HG03565 (cell line): ENCODE measurements around the gene ERN1.
A peak's percentile ranks its signal among the peaks of the same experiment; 100 is the strongest.

Source experiments
- ATAC-seq: cut with Tn5 transposase; IDR thresholded peaks from one replicate; pipeline ENCODE4 v1.9.1; 2021; ENCODE audit warnings: mild to moderate bottlenecking, moderate library complexity; ENCODE audit not compliant: unreplicated experiment

The ERN1 gene

DNA sequence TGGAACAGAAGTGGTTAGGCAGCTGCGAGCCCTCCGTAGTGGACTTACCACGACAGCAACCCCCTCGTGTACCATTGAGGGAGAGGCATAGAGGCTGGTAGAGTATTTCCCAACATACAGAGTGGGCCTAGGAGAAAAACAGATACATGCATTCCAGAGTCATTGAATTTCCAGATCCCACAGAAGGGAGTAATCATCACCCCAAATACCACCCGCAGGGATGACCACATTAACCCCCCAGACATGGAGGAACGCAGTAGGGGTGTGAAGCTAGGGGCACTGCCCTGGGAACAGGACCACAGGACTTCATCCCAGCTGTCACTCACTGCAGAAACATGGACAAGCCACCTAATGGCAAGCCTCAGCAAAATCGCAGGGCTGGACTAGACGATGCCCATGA, 64.8 kb downstream of the ERN1 start:
- ATAC-seq = no peak

DNA sequence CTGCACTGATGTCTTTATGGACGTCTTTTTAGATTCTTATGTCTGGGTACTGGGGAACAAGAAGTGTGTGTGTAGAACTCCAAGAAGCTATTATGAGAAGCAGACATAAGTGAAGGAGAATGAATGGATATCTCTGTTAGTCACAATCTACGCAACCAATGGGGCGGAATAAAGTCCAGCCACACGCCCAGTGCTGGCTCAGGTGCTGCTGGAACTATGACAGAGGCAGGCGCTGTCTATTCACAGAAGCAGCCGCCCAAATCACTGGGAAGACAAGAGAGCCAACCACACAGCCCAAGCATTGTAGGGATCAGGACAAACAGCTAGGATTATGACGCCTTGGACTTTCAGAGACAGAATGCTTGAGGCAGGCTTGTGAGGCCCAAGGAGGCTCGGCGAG, 65.6 kb downstream of the ERN1 start:
- ATAC-seq = no peak

DNA sequence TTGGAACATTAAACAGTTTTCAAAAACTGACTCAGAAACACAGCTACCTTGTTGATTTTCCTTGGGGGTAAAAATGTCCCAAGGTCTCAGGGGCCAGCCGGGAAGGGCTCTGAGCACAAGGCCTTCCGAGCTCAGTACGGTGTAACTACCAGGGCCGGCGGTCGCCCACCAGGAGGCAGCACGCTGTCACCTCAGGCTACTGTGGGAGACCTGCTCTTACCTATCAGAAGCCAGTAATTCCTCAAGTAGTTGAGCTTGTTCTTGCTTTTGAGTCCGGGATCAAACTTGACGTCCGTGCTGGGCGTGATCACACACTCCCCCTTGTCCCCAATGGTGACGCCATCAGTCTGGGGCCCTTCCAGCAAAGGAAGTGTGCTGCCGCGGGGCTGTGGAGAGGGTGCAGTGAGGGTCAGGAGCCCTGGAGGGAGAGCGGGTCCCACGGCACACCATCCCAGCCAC, 66.1 kb downstream of the ERN1 start:
- ATAC-seq = no peak

DNA sequence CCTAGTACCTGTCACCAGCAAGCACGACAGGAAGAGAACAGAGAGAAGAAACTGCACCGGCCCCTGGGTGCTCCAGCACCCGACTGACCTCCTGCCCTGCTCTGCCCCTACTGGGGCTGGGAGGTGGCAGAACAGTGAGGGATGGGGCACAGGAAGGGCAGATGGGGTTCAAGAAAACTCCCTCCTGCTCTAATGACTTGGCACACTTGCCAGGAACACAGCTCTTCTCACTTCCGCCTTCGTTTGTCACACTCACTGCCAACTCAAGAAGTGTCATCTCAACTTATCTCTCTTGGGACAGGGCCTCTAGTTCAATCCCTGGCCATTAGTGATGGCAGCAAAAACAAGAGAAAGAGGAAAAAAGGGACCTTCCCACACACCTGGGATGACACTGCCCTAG, 66.9 kb downstream of the ERN1 start:
- ATAC-seq = no peak

DNA sequence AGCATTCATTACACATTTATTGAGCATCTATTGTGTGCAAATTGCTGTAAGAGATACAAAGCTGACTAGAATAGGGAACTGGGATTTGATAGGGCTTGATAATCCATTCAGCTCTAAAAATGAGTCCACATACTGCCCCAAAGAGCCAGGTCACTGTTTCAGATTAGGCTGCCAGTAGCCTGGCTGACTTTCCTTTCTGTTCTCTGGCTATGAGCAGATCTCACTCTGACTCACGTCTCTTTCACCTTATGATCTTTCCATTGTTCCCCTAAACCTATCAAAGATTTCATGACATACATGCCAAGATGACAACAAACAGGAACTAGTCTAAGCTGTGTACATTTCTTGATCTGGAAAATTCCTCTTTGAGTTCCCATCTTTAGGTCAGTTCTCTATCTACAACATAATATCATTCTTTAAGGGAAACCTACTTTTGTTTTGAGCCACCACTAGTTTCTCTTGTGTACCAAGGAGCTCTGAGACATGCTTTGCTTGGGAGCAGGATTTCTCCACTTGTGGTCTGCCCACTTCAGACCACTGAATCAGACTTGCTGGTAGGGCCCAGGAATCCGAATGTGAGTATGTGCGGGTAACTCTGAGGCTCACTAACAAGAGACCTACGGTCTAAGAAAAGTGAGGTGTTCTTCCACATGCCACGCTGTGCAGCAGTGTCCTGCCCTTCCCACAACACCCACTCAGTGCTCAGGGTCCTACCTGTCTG, 68.6 kb downstream of the ERN1 start:
- peak; percentile 47 for ATAC-seq

DNA sequence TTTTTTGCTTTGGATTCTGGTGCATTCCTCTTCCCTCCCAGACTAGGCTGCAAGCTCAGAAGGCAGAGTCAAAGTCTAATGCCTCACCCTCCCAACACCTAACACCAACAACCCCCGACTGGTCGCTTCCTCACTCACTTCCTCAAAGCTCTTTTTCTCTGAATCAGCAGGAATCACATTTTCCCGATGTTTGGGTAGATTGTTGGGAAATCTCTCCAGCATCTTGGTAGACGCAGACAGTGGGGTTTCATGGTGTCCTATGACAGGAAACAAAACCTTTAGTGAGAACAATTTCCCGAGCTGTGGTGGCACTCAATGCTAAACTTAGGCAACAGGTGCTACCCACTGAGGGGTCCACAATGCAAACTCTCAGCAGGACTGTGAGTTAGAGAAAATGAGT, 69.6 kb downstream of the ERN1 start:
- ATAC-seq = no peak

DNA sequence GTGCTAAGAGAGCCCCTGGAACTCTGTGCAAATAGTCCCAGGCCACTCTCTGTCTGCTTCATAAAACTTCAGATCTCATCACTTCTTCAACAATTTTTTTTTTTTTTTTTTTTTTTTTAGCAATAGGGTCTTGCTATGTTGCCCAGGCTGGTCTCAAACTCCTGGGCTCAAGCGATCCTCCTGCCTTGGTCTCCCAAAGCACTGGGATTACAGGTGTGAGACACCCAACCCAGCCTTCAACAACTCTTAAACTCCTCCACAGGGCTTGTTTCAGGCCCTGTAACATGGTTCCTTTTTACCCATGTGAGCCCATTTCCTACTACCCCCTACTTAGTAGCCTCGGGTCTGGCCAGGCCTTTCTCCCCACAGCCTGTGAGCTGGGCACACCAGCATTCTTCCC, 70.2 kb downstream of the ERN1 start:
- no peak for ATAC-seq

DNA sequence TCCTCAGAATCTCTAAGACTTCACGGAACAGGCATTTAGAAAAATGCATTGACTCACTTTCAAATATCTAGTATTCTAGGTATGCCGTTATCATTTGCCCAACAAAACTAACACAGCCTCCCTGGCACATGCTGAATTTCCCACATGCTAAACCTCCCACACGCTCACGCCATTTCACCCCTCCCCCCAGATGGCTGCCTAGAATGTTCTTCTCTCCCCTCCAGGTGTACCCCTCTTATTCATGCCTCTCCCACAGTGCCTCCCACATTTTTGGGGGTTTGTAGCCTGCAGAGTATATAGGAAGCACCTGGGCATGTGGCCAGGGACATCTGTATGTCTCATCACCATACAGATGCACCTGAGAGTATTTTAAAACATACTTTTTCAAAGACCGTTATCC, 71.3 kb downstream of the ERN1 start:
- no peak for ATAC-seq

DNA sequence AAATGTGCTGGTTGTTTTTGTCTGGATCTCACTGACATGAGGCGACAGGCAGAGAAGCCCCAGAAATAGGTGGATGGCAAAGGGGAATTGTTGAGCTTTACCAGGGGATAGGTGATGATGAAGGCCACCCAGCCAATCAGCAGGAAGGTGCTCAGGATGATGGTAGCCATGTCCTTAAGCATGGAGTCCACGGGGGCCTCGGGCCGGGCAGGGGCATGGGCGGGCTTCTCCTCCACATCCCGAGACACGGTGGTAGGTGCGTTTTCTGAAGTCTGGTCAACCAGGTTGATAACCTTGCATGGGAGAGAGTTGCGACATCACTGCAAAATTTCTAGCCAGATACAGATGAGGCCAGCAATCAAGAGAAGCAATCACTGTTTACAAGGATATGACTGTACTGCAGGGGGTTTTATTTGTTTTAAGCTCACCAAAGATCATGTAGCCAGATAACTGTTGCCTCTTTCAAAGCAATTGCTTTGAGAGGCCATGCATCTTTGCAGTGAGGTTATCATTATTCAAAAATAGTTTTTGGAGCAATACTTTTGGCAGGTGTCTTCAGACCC, 72.2 kb downstream of the ERN1 start:
- no peak for ATAC-seq

DNA sequence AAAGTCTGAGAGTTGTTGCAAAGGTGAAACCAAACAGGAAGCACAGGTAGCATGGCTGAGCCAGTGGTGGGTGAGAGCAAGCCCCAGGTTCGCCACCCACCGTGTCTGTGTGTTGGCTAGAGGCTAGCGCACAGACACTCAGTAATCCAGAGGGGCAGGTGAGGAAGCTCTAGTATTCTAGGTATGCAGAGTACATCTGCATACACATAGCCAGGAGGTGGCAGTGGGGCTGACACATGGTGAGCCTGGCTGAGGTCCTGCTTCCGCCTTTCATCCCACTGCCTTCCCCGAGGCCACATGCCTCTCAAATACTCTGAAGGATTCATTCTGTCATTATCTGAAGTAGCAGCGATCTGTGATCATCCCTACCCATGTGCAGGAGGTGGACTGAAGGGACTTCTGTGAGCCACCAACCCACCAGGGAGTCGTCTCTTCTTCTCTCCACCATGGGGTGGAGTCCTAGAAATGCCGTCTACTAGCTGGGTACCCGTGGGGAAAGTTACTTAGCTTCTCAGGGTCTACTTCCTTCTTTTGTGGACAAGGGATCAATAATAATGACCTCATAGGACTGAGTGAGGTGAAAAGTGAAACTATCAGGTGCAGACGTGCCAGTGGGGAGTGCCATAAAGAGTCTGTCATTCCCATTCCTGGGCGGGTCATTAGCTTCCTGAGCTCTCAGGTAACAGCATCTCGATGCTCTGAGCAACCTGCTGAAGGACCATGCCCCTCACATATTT, 73.5 kb downstream of the ERN1 start:
- ATAC-seq = no peak

DNA sequence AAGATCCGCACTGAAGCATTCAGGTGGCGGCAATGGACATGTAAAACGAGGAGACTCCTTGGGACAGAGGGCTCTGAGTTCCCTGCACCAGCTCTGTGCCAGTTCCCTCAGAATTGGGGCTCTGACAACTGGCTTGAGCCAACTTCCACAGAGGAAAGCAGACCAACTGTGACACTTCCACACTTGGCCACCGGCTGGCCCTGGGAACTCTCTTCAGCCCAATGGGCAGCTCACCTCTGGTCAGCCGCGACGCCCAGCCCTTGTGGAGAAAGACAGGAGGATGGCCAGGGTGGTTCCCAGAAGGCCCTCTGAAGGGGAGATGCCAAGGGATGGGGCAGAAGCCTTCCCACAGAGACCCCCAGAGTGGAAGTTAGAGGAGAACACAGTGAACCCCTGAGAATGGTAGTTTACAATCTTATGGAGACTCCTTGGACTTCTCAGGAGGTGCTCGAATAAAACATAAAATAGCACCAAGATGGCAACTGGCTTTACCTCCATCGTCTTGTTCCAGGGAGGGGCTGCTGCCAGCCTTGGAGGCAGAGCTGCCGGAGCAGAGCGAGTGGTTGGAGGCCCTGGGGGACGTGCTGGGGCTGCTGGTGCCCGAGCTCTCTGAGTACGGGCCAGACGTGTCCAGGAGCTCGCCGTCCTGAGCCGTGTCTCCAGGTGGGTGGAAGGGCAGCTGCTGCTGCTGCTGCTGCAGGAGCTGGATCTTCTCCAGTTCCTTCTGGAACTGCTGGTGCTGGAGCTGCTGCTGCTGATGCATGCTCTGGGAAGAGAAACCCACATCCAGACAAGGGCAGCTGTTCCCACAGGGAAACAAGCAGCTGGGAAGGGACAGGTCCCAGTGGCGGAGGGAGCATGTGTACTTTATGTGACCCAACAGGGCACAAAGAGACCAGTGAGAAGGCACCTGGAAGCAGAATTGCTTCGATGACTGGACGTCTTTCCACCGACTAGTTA, 74.5 kb downstream of the ERN1 start:
- no peak for ATAC-seq

DNA sequence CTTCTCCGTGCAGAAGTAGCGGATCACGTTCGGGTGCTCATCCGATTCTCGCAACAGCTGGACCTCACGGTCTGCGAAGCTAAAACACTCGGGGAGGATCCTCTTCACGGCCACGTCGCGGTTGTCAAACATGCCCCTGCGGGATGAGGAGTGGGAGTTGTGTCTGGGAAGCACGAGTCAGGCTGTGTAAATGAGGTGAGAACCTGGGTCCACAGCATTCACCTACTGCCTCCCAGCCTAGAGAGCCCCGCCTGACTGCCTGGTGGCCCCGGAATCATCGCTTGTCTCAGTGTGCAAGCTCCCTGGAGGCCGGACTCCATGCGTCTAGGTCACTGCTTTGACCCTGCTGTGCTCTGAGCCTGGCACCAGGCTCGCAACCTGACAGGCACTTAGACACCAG, 75.6 kb downstream of the ERN1 start:
- no peak for ATAC-seq

DNA sequence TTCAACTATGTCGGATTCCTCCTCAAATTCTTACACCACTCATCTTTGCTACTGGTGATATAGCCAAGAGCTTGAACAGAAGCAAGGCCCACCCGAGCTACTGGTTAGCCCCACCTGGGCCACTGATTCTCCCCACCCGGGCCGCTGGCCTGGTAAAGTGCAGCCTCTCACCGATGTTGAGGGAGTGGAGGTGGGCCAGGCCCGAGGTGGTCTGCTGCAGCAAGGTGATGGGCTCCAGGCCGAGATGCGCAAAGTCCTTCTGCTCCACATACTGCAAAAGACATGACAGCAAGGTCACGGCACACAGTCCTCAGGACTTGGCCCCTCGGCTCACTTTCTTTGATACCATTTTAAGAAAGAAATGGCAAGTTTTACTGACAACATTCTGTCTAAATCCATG, 76.8 kb downstream of the ERN1 start:
- no peak for ATAC-seq

DNA sequence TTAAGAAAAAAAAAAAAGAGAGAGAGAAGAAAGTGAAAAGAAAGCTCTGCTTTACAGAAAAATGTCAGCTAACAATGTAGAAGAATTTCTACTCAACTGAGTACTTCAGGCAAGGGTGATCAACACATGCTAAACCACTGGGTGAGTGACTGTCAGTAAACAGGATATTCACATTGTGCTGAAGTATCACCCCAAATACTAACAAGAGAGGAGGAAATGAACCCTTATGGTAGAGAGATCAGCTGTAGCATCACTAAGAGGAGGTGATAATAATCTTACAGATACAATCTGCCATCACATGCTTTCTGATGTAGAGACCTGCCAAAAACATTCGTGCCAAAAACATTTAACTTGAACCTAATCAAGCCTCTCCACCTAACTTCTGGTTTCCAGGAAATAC, 78.8 kb downstream of the ERN1 start:
- no peak for ATAC-seq

DNA sequence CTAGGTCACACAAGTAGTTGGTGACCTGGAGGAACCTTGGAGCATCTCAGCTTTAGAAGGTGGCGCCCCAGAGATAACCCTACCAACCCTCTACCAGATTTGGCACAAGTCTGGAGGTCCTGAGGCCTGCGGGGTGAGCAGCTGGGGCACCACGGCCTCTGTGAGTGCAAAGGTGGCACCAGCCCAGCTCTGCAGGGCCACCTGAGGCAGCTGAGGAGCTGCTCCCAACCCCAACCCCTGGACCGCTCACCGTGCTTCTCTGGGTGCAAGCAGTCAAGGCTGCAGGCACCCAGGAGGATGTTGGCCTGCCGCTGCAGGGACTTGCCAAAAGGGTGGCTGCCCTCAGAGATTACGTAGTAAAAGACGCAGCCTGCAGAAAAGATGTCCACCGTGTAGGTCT, 81.1 kb downstream of the ERN1 start:
- no peak for ATAC-seq

DNA sequence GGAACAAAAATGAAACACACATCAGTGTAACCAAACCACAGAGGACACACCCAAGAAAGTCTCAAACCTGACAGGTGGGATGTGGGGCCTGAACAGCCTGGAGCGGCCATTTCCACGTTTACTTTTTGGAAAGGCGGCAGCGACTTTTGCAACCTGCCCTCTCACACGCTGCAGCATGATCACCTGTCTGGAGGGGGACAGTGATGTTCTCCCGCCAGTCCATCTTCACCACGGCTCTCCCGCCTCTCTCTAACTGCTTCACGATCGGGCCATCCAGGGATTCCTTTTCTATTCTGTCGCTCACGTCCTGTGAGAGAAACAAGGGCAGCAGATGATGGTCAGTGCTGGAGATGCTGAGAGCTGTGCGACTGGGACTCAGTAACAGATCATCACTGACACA, 84.8 kb downstream of the ERN1 start:
- ATAC-seq = no peak

DNA sequence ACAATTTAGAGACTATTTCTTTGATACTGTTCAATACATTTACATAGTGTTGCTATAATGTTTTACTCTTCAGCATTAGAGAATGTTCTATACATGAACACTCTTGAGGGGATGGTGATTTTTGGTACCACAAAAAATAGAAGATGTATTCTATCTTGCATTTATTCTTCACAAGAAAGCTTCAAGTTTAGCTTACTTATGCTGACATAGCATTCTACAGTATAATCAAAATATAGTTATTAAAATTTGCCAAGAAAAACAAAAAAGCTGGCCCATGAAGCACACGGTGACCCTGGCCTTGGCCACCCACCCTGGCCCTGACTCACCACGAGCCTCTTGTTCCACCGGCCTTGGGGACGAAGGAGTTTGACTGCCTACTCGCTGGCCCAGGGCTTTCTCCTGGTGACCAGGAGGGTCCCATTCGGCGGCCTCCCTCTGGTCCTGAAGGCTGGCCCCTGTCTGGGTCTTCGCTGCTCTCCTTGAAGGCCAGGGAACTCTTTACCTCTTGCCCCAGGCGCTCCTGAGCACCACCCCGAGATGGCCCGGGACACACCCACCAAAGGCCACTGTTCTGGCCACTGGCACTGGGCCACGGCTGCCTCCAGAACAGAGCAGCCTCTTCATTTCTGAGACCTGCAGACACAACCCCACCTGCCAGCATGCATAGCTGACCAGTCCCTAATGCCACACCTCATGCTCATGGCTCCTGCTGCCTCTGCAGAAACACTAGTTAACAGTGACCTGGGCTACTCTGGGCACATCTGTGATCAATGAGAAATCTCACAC, 87.1 kb downstream of the ERN1 start:
- no peak for ATAC-seq

DNA sequence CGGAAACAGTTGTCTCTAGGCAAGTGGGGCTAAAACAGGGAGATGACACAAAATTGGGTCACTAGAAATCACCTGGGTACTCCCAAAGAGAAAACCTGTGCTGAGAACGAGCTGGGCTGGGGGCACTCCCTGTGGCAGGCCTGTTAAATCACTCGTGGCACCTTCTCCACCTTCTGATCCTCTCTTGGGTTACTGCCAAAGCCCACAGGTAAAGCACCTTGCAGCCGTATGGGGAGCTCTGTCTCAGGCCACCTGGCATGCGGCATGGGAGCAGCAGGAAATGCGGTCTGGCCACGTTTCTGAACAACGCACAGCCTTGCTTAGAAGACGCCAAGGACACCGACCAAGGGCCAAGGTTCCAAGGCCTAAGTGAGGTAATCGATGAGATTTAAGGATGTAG, 88.0 kb downstream of the ERN1 start:
- ATAC-seq = no peak

DNA sequence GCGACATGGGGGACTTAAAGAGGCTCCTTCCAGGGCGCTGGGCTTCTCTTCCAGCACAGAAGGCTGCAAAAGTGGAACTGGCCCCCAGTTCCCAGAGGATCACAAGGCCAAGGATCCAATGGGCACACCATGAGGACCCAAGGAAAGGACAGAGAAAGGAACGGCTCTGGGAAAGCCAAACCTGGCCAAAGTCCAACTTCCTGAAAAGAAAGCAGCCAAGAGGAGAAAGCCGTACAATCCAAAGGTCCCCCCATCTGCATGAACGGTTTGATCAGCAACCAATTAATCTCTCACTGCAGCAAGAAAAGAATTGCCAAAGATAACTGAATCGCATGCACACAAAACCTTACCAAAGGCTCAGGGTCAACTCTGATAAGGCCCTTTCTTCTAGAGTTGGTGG, 89.7 kb downstream of the ERN1 start:
- ATAC-seq = no peak

DNA sequence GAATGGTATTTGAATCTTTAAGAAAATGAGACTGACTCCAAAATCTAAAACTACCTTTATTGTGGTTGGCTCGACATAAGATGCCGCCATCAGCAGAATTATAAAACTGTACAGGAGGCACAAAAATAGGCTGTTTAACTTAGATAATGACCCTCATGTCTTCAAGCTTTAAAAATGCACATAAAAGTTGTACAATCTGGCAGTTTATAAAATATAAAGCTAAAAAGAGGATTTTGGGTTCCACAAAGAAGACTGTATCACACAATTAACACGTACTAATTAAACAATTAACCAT, 90.9 kb downstream of the ERN1 start:
- no peak for ATAC-seq
